HepG2 (cell line): ENCODE data around the gene NPC2. TPM values are rescaled to one million over a fixed set of nuclear protein-coding genes. Genes with fewer than 3 reads are reported as not detected.

Source experiments
- ATAC-seq: fragments of 200-7000 bp; cut with Tn5 transposase; 3 replicates; pipeline ENCODE4 v1.9.1; 2020; ENCODE audit warnings: mild to moderate bottlenecking, moderate library complexity
- BruUV-seq: library from RNA; stranded (reverse); fragments of 400-500 nt; replicated peaks from 2 replicates; lab custom pipeline; 2021; lab: Mats Ljungman, UMichigan
- CTCF ChIA-PET: fragments of 300-600 bp; formaldehyde crosslinking; extraction: SDS; loops from one replicate; lab custom pipeline; 2021; ENCODE audit warnings: low total read pairs, inconsistent platforms, low intra/inter-chr PET ratio; lab: Yijun Ruan, JAX
- POLR2A ChIA-PET: fragments of 350-600 bp; sonication (Branson Sonifier 250); formaldehyde crosslinking; loops from one replicate; lab custom pipeline; 2020; ENCODE audit warnings: antibody characterized with exemption, inconsistent platforms; lab: Yijun Ruan, JAX
- DNase-seq: peaks from one replicate; pipeline ENCODE4 v3.0.0-alpha.2; 2015; ENCODE audit warnings: low spot score
- FAIRE-seq: peaks from 3 replicates; lab custom pipeline; 2011; peaks lifted over from hg19 to GRCh38; lab: Jason Lieb, UNC
- H2AFZ ChIP-seq: one replicate; pipeline ENCODE4 v1.6.1; 2011; ENCODE audit warnings: low read length, inconsistent platforms
- H3K27ac ChIP-seq: fragments of 300-600 bp; 3 replicates; pipeline ENCODE4 v1.8.0; 2011; ENCODE audit warnings: mixed run types, mild to moderate bottlenecking, mixed read lengths, low read length, inconsistent platforms; ENCODE audit not compliant: insufficient read depth; ENCODE audit errors: extremely low read length
- H3K27me3 ChIP-seq, 2 experiments: fragments of 200-600 bp in 1 of 2; 2 replicates in 1 of 2; 3 replicates in 1 of 2; pipeline versions ENCODE4 v1.6.0 to v1.8.0; 2011; ENCODE audit warnings: low read length in 2 of 2, mild to moderate bottlenecking in 2 of 2, moderate library complexity in 2 of 2, inconsistent platforms in 1 of 2; ENCODE audit not compliant: insufficient read depth in 2 of 2, control insufficient read depth in 1 of 2
- H3K36me3 ChIP-seq, 2 experiments: fragments of 200-600 bp in 1 of 2; replicated peaks in 1 of 2; 2 replicates in 1 of 2; 3 replicates in 1 of 2; pipeline versions ENCODE4 v1.5.1 to v1.8.0; 2011; ENCODE audit warnings: low read length in 2 of 2, inconsistent platforms in 1 of 2; ENCODE audit not compliant: insufficient read depth in 2 of 2, control insufficient read depth in 1 of 2
- H3K4me1 ChIP-seq: 2 replicates; pipeline ENCODE4 v1.5.1; 2012; ENCODE audit warnings: low read length, inconsistent platforms; ENCODE audit not compliant: insufficient read depth
- H3K4me2 ChIP-seq: 2 replicates; pipeline ENCODE4 v1.6.0; 2011; ENCODE audit warnings: low read depth, low read length, inconsistent platforms
- H3K4me3 ChIP-seq, 3 experiments: fragments of 200-600 bp in 1 of 3; sonication (generic), shearing (Covaris generic) in 1 of 3; replicated peaks in 1 of 3; 2 replicates each; pipeline ENCODE4 v1.5.1; 2011 to 2016; ENCODE audit warnings: low read length in 3 of 3, inconsistent platforms in 2 of 3, low read depth in 2 of 3, mild to moderate bottlenecking in 2 of 3, control low read depth in 1 of 3, mixed read lengths in 1 of 3; ENCODE audit not compliant: insufficient read depth in 1 of 3
- H3K79me2 ChIP-seq: one replicate; pipeline ENCODE4 v1.6.1; 2011; ENCODE audit warnings: low read length, inconsistent platforms; ENCODE audit not compliant: insufficient read depth
- H3K9ac ChIP-seq: 2 replicates; pipeline ENCODE4 v1.6.0; 2011; ENCODE audit warnings: mild to moderate bottlenecking, low read depth, low read length, inconsistent platforms; ENCODE audit not compliant: insufficient read depth
- H3K9me3 ChIP-seq: 2 replicates; pipeline ENCODE4 v1.5.1; 2012; ENCODE audit warnings: mild to moderate bottlenecking, low read length
- H4K20me1 ChIP-seq: 2 replicates; pipeline ENCODE4 v1.6.0; 2011; ENCODE audit warnings: inconsistent platforms, mild to moderate bottlenecking, low read length, moderate library complexity; ENCODE audit not compliant: insufficient read depth
- HOXA9 ChIP-seq: sonication (generic); formaldehyde crosslinking; IDR thresholded peaks from 2 replicates; pipeline ENCODE4 v1.8.1; 2022; ENCODE audit warnings: missing genetic modification reagents, mild to moderate bottlenecking, moderate library complexity, borderline replicate concordance
- MTA3 ChIP-seq: sonication (generic); formaldehyde crosslinking; IDR thresholded peaks from 2 replicates; pipeline ENCODE4 v1.4.0; 2020; ENCODE audit warnings: missing genetic modification reagents
- PRDM10 ChIP-seq: sonication (generic); formaldehyde crosslinking; IDR thresholded peaks from 2 replicates; pipeline ENCODE4 v1.4.0; 2020; ENCODE audit warnings: low read depth, missing genetic modification reagents
- ZBTB42 ChIP-seq: sonication (generic); formaldehyde crosslinking; IDR thresholded peaks from 2 replicates; pipeline ENCODE4 v1.5.0; 2020; ENCODE audit warnings: mild to moderate bottlenecking, missing genetic modification reagents
- ZNF232 ChIP-seq: sonication (generic); formaldehyde crosslinking; IDR thresholded peaks from 2 replicates; pipeline ENCODE4 v1.4.0; 2020; ENCODE audit warnings: missing genetic modification reagents, borderline replicate concordance
- WGBS: methylation state at CpG from one replicate; pipeline ENCODE4 v1.1.6; 2017; ENCODE audit warnings: low lambda C conversion rate; 5-methylcytosine and 5-hydroxymethylcytosine counted together
- in situ Hi-C: cut with HindIII; loops from 2 replicates; pipeline ENCODE4 v1.10.0; 2017; ENCODE audit warnings: low pct_unique_long_range_greater_than_20kb; ENCODE audit not compliant: extremely low pct_ligation_motif_present
- intact Hi-C: fragments of 100-400 bp; cut with micrococcal nuclease; formaldehyde crosslinking; loops from one replicate; pipeline ENCODE4 v1.10.0; 2022; ENCODE audit not compliant: unreplicated experiment
- polyA plus RNA-seq, 8 experiments: library from polyadenylated mRNA; depleted of rRNA in 3 of 8; stranded (reverse) in 7 of 8; unstranded in 1 of 8; fragments of >200 nt; fragmentation: Illumina TruSeq in 4 of 8; extraction: Trizol in 4 of 8; gene quantifications; 2 replicates each; pipeline versions ENCODE4 v1.2.1 to v1.2.3, GENCODE V29; 2011 to 2016; ENCODE audit warnings: low read depth in 4 of 8, missing spikeins in 1 of 8, mixed read lengths in 1 of 8; ENCODE audit not compliant: insufficient read depth in 1 of 8
- total RNA-seq, 5 experiments: library from RNA; depleted of rRNA; stranded (reverse); fragments of >200 nt; fragmentation: Illumina TruSeq; extraction: Trizol; gene quantifications; 2 replicates each; pipeline ENCODE4 v1.2.3, GENCODE V29; 2016; ENCODE audit warnings: low read depth in 1 of 5
- TF ChIP-seq, protein P1 (sequence below): sonication (generic); formaldehyde crosslinking; IDR thresholded peaks from 2 replicates; pipeline ENCODE4 v1.4.0; 2020; ENCODE audit warnings: missing genetic modification reagents
- TF ChIP-seq, protein P2 (sequence below), 2 experiments: sonication (generic) in 1 of 2; formaldehyde crosslinking in 1 of 2; IDR thresholded peaks; 2 replicates each; pipeline versions ENCODE4 v1.4.0 to v1.6.1; 2018 to 2020; ENCODE audit warnings: missing genetic modification reagents in 2 of 2, borderline replicate concordance in 1 of 2, low read depth in 1 of 2, mild to moderate bottlenecking in 1 of 2, missing biosample characterization in 1 of 2

Gene NPC2
- total and polyA plus RNA-seq, 2 of the 13 experiments (the other 11 are each of a cell fraction or from before 2014, with no cell fraction given): 132 to 164 TPM

GRCh38 chr14:74510959-74511409 is 17.9 kb upstream of the NPC2 start:
- FAIRE-seq (no peak), DNase-seq (no peak), ATAC-seq (no peak; the same call in 2 of the 3 replicates)
- ChIA-PET CTCF (no interaction called here), POLR2A (interaction anchor here (1.0 kb wide), 1 partner anchor 18 kb away, joined by 5 read pairs; the partner anchor contains the start of genes ISCA2 and NPC2)
- Histone ChIP-seq H3K4me2 (peak overlapping the region; percentile 57; the same call in 1 of the 2 replicates), H4K20me1 (no peaks in the 10 kb centered on the region), H3K27me3 (peaks cover 2 to 33% of the 10 kb centered on the region in 2 experiments; a peak in 4 of 5 replicates), H3K27ac (no peak overlapping the region), H2AFZ (no peak overlapping the region), H3K4me3 (peak overlapping the region in 1 of 3 experiments; percentile 38; a peak in 1 of 6 replicates), H3K36me3 (no peaks in the 10 kb centered on the region), H3K9ac (no peak overlapping the region), H3K79me2 (no peaks in the 10 kb centered on the region), H3K4me1 (peaks cover 38% of the 10 kb centered on the region), H3K9me3 (no peaks in the 10 kb centered on the region)
- WGBS: 23% methylated on average over 7 of the region's 10 CpGs
- no TSS peak for BruUV-seq
- in situ Hi-C loops (no loop called here), intact Hi-C loops (no loop called here)
- TF ChIP-seq ZBTB42: no peak

GRCh38 chr14:74510223-74510931 is 17.3 kb upstream of the NPC2 start:
- intact Hi-C loops (no loop called here), in situ Hi-C loops (no loop called here)
- no TSS peak for BruUV-seq
- ATAC-seq: peak; percentile 17
- H3K4me3 ChIP-seq: peak overlapping the region in 1 of 3 experiments; percentile 38; a peak in 1 of 6 replicates
- 17% methylated on average over 8 of the region's 21 CpGs for WGBS
- peak; percentile 25 for DNase-seq
- H3K27me3 ChIP-seq: peaks cover 2 to 37% of the 10 kb centered on the region in 2 experiments; a peak in 4 of 5 replicates
- H3K36me3 ChIP-seq: no peaks in the 10 kb centered on the region
- peak overlapping the region; percentile 57 for H3K4me2 ChIP-seq
- POLR2A ChIA-PET: no interaction called here
- peaks cover 38% of the 10 kb centered on the region for H3K4me1 ChIP-seq
- no peaks in the 10 kb centered on the region for H4K20me1 ChIP-seq
- H3K79me2 ChIP-seq: no peaks in the 10 kb centered on the region
- CTCF ChIA-PET: no interaction called here
- no peak overlapping the region for H3K27ac ChIP-seq
- H3K9ac ChIP-seq: no peak overlapping the region
- no peak overlapping the region for H2AFZ ChIP-seq
- FAIRE-seq: no peak
- no peaks in the 10 kb centered on the region for H3K9me3 ChIP-seq
- no peak for TF ChIP-seq PRDM10
- no peak for TF ChIP-seq HOXA9
- no peak for TF ChIP-seq ZNF232
- TF ChIP-seq, protein P1, sequence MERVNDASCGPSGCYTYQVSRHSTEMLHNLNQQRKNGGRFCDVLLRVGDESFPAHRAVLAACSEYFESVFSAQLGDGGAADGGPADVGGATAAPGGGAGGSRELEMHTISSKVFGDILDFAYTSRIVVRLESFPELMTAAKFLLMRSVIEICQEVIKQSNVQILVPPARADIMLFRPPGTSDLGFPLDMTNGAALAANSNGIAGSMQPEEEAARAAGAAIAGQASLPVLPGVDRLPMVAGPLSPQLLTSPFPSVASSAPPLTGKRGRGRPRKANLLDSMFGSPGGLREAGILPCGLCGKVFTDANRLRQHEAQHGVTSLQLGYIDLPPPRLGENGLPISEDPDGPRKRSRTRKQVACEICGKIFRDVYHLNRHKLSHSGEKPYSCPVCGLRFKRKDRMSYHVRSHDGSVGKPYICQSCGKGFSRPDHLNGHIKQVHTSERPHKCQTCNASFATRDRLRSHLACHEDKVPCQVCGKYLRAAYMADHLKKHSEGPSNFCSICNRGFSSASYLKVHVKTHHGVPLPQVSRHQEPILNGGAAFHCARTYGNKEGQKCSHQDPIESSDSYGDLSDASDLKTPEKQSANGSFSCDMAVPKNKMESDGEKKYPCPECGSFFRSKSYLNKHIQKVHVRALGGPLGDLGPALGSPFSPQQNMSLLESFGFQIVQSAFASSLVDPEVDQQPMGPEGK: no peak
- TF ChIP-seq MTA3: no peak
- TF ChIP-seq, protein P2, sequence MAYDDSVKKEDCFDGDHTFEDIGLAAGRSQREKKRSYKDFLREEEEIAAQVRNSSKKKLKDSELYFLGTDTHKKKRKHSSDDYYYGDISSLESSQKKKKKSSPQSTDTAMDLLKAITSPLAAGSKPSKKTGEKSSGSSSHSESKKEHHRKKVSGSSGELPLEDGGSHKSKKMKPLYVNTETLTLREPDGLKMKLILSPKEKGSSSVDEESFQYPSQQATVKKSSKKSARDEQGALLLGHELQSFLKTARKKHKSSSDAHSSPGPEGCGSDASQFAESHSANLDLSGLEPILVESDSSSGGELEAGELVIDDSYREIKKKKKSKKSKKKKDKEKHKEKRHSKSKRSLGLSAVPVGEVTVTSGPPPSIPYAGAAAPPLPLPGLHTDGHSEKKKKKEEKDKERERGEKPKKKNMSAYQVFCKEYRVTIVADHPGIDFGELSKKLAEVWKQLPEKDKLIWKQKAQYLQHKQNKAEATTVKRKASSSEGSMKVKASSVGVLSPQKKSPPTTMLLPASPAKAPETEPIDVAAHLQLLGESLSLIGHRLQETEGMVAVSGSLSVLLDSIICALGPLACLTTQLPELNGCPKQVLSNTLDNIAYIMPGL (CRISPR knock-in tag; IDR thresholded peaks at IDR 0.05; ENCODE audit: borderline replicate concordance in 1 of 2, low read depth in 1 of 2): no peak
